Naive B cell (primary cell): ENCODE data around the gene MFNG. TPM values are rescaled to one million over a fixed set of nuclear protein-coding genes. Genes with fewer than 3 reads are reported as not detected.

Experiments
- ATAC-seq, 2 donors: fragments of 150-1000 bp; cut with Tn5 transposase; 2 replicates each; pipeline ENCODE4 v1.10.0; 2021; ENCODE audit warnings: low read depth in 2 of 2, mild to moderate bottlenecking in 2 of 2, moderate library complexity in 2 of 2
- DNase-seq: peaks from one replicate; pipeline ENCODE4 v3.0.0; 2022
- H3K27ac Mint-ChIP-seq, 6 donors: one replicate each; pipeline ENCODE4 v1.8.0; 2020 to 2022; ENCODE audit warnings: mild to moderate bottlenecking in 6 of 6, mixed read lengths in 6 of 6, moderate library complexity in 5 of 6, inconsistent platforms in 2 of 6
- H3K27me3 Mint-ChIP-seq, 3 donors: one replicate each; pipeline ENCODE4 v1.8.0; 2021 to 2022; ENCODE audit warnings: mixed read lengths in 3 of 3, mild to moderate bottlenecking in 1 of 3
- H3K36me3 Mint-ChIP-seq, 2 donors: one replicate each; pipeline ENCODE4 v1.8.0; 2020 to 2022; ENCODE audit warnings: mixed read lengths in 2 of 2, inconsistent platforms in 1 of 2, mild to moderate bottlenecking in 1 of 2
- H3K4me1 Mint-ChIP-seq, 3 donors: one replicate each; pipeline ENCODE4 v1.8.0; 2020 to 2022; ENCODE audit warnings: mixed read lengths in 3 of 3, inconsistent platforms in 1 of 3, mild to moderate bottlenecking in 1 of 3, moderate library complexity in 1 of 3
- H3K4me3 Mint-ChIP-seq, 8 donors: one replicate each; pipeline ENCODE4 v1.8.0; 2020 to 2022; ENCODE audit warnings: mild to moderate bottlenecking in 8 of 8, mixed read lengths in 8 of 8, moderate library complexity in 8 of 8, inconsistent platforms in 2 of 8
- H3K9me3 Mint-ChIP-seq, 7 donors: one replicate each; pipeline ENCODE4 v1.8.0; 2020 to 2022; ENCODE audit warnings: mixed read lengths in 7 of 7, mild to moderate bottlenecking in 5 of 7, inconsistent platforms in 2 of 7, moderate library complexity in 1 of 7
- polyA plus RNA-seq, 6 donors: library from polyadenylated mRNA; unstranded; fragments of 300-500 nt; fragmentation: Illumina TruSeq; gene quantifications; one replicate each; pipeline ENCODE4 v1.2.3, GENCODE V29; 2021; ENCODE audit warnings: low read depth in 6 of 6

MFNG gene
- polyA plus RNA-seq, 6 donors from 2014 or later = 145 to 298 (median 186) TPM

- Mint-ChIP-seq H3K36me3 (peaks cover 5 to 7% of the 10 kb centered on the region in 2 donors), H3K9me3 (no peaks in the 10 kb centered on the region), H3K27ac (peak overlapping the region; percentile 58 to 98 (median 97)), H3K4me1 (peaks cover 55 to 77% (median 63%) of the 10 kb centered on the region in 3 donors), H3K4me3 (peak overlapping the region; percentile 96 to 98 (median 98)), H3K27me3 (no peaks in the 10 kb centered on the region)
- DNase-seq (peak; percentile 24), ATAC-seq (peak; percentile 4 to 9)
Measured at GRCh38 chr22:37485395-37486223, 575 bp downstream of the MFNG start.

- Mint-ChIP-seq H3K27me3 (no peaks in the 10 kb centered on the region), H3K36me3 (peaks cover 5 to 8% of the 10 kb centered on the region in 2 donors), H3K9me3 (no peaks in the 10 kb centered on the region), H3K4me1 (peaks cover 51 to 74% (median 59%) of the 10 kb centered on the region in 3 donors), H3K27ac (peak overlapping the region; percentile 91 to 98 (median 97)), H3K4me3 (peak overlapping the region; percentile 96 to 98 (median 98))
- DNase-seq (peak; percentile 75), ATAC-seq (peak; percentile 53 to 55)
Measured at GRCh38 chr22:37484480-37485394, 1.4 kb downstream of the MFNG start.

- Mint-ChIP-seq H3K36me3 (peaks cover 5 to 8% of the 10 kb centered on the region in 2 donors), H3K4me3 (peak overlapping the region; percentile 75 to 98 (median 98)), H3K9me3 (no peaks in the 10 kb centered on the region), H3K4me1 (peaks cover 51 to 71% (median 55%) of the 10 kb centered on the region in 3 donors), H3K27ac (peak overlapping the region; percentile 79 to 98 (median 88)), H3K27me3 (no peaks in the 10 kb centered on the region)
- no peak for ATAC-seq
- DNase-seq = no peak
Measured at GRCh38 chr22:37483050-37483449, 3.1 kb downstream of the MFNG start.

GRCh38 chr22:37482244-37482643, 3.9 kb downstream of the MFNG start:
- no peaks in the 10 kb centered on the region for H3K27me3 Mint-ChIP-seq
- no peak for ATAC-seq
- peaks cover 46 to 64% (median 52%) of the 10 kb centered on the region in 3 donors for H3K4me1 Mint-ChIP-seq
- H3K27ac Mint-ChIP-seq = peak overlapping the region in 5 of 6 donors; percentile 15 to 98 (median 84)
- DNase-seq = no peak
- peak overlapping the region in 7 of 8 donors; percentile 30 to 98 (median 81) for H3K4me3 Mint-ChIP-seq
- H3K9me3 Mint-ChIP-seq = no peaks in the 10 kb centered on the region
- H3K36me3 Mint-ChIP-seq = peaks cover 5 to 8% of the 10 kb centered on the region in 2 donors

GRCh38 chr22:37481347-37481907, 4.8 kb downstream of the MFNG start:
- Mint-ChIP-seq H3K9me3 (no peaks in the 10 kb centered on the region), H3K36me3 (peaks cover 5 to 10% of the 10 kb centered on the region in 2 donors), H3K27ac (peak overlapping the region in 5 of 6 donors; percentile 45 to 97 (median 76)), H3K4me3 (peak overlapping the region in 3 of 8 donors; percentile 17 to 96 (median 40)), H3K27me3 (no peaks in the 10 kb centered on the region), H3K4me1 (peaks cover 38 to 56% (median 44%) of the 10 kb centered on the region in 3 donors)
- no peak for DNase-seq
- no peak for ATAC-seq

GRCh38 chr22:37480387-37481346, 5.5 kb downstream of the MFNG start:
- no peaks in the 10 kb centered on the region for H3K9me3 Mint-ChIP-seq
- ATAC-seq (no peak), DNase-seq (no peak)
- peaks cover 5 to 16% of the 10 kb centered on the region in 2 donors for H3K36me3 Mint-ChIP-seq
- peaks cover 36 to 52% (median 42%) of the 10 kb centered on the region in 3 donors for H3K4me1 Mint-ChIP-seq
- H3K4me3 Mint-ChIP-seq = peak overlapping the region in 3 of 8 donors; percentile 17 to 19 (median 19)
- no peaks in the 10 kb centered on the region for H3K27me3 Mint-ChIP-seq
- H3K27ac Mint-ChIP-seq = peak overlapping the region; percentile 32 to 94 (median 63)

GRCh38 chr22:37479196-37479595, 7.0 kb downstream of the MFNG start:
- H3K27ac Mint-ChIP-seq = no peak overlapping the region
- H3K27me3 Mint-ChIP-seq = no peaks in the 10 kb centered on the region
- peaks cover 5 to 16% of the 10 kb centered on the region in 2 donors for H3K36me3 Mint-ChIP-seq
- no peak overlapping the region for H3K4me3 Mint-ChIP-seq
- DNase-seq (no peak), ATAC-seq (no peak)
- no peaks in the 10 kb centered on the region for H3K9me3 Mint-ChIP-seq
- peaks cover 28 to 39% (median 29%) of the 10 kb centered on the region in 3 donors for H3K4me1 Mint-ChIP-seq

- no peak for ATAC-seq
- Mint-ChIP-seq H3K27ac (peak overlapping the region in 3 of 6 donors; percentile 42 to 90 (median 60)), H3K4me1 (peaks cover 7 to 26% (median 14%) of the 10 kb centered on the region in 3 donors), H3K27me3 (no peaks in the 10 kb centered on the region), H3K36me3 (peaks cover 5 to 16% of the 10 kb centered on the region in 2 donors), H3K9me3 (no peaks in the 10 kb centered on the region), H3K4me3 (peak overlapping the region in 1 of 8 donors; percentile 15)
- no peak for DNase-seq
Measured at GRCh38 chr22:37476389-37477329, 9.5 kb downstream of the MFNG start.

GRCh38 chr22:37474447-37475090, 11.6 kb downstream of the MFNG start:
- H3K4me1 Mint-ChIP-seq = peaks cover 13 to 20% (median 13%) of the 10 kb centered on the region in 3 donors
- peaks cover 13 to 21% of the 10 kb centered on the region in 2 donors for H3K36me3 Mint-ChIP-seq
- no peak for ATAC-seq
- H3K9me3 Mint-ChIP-seq = no peaks in the 10 kb centered on the region
- H3K27me3 Mint-ChIP-seq = no peaks in the 10 kb centered on the region
- H3K27ac Mint-ChIP-seq = no peak overlapping the region
- no peak for DNase-seq
- no peak overlapping the region for H3K4me3 Mint-ChIP-seq

GRCh38 chr22:37473437-37473946, 12.7 kb downstream of the MFNG start:
- peaks cover 21 to 27% of the 10 kb centered on the region in 2 donors for H3K36me3 Mint-ChIP-seq
- no peaks in the 10 kb centered on the region for H3K9me3 Mint-ChIP-seq
- no peaks in the 10 kb centered on the region for H3K27me3 Mint-ChIP-seq
- H3K27ac Mint-ChIP-seq = no peak overlapping the region
- H3K4me1 Mint-ChIP-seq = peaks cover 17 to 25% (median 18%) of the 10 kb centered on the region in 3 donors
- H3K4me3 Mint-ChIP-seq = no peak overlapping the region
- ATAC-seq = no peak
- DNase-seq = no peak
